Measurements from ENCODE around the gene TMEM8B.

The TMEM8B gene

DNA sequence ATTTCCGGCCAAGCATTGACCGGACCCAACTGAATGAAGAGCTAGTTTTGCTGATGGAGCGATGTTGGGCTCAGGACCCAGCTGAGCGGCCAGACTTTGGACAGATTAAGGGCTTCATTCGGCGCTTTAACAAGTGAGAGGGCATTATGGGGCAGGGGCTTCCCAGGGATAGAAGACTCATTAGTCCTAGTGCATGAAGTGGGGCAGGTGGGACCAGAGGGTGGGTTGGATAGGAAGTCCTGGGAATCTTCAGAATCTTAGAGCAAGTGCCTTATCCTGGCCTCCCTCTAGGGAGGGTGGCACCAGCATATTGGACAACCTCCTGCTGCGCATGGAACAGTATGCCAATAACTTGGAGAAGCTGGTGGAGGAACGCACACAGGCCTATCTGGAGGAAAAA, 22.9 kb upstream of the TMEM8B start:
- Histone ChIP-seq H3F3A (ENCODE audit: control insufficient read depth, insufficient read depth) (no peaks in the 10 kb centered on the region), H3K79me2 (ENCODE audit: control insufficient read depth, low read length) (no peaks in the 10 kb centered on the region), H3K4me2 (ENCODE audit: low read length) (no peak overlapping the region), H3K27me3 (ENCODE audit: control insufficient read depth, low read length) (no peaks in the 10 kb centered on the region), H4K20me1 (ENCODE audit: control insufficient read depth, insufficient read depth, low read depth, low read length) (no peaks in the 10 kb centered on the region), H3K9me3 (ENCODE audit: control insufficient read depth, insufficient read depth, low read length) (no peaks in the 10 kb centered on the region), H3K4me3 (ENCODE audit: low read length) (no peak overlapping the region), H3K36me3 (ENCODE audit: control insufficient read depth, low read length) (no peaks in the 10 kb centered on the region), H3K9me2 (replicated peaks; ENCODE audit: control insufficient read depth, low read length) (no peaks in the 10 kb centered on the region), H3K27ac (ENCODE audit: low read depth, low read length) (no peak overlapping the region), H3K4me1 (ENCODE audit: control insufficient read depth, low read length) (peaks cover under 1% of the 10 kb centered on the region; the same call in 1 of the 2 replicates)
- TF ChIP-seq EZH2phosphoT487 (IDR thresholded peaks at IDR 0.05; ENCODE audit: borderline replicate concordance, low read length) (no peak), CTCF (IDR thresholded peaks at IDR 0.05; ENCODE audit: low read depth, low read length, poor library complexity, severe bottlenecking) (no peak)

DNA sequence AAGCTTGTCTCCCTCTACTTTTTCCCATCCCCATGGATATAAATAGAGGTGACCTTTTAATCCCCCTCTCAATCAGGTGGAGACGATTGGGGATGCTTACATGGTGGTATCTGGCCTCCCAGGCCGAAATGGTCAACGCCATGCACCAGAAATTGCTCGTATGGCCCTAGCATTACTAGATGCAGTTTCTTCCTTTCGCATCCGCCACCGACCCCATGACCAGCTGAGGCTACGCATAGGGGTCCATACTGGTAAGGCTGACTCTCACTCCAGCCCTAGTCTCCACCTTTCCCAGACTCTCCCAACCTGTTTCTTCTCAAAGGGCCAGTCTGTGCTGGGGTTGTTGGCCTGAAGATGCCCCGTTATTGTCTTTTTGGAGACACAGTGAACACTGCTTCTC, 20.6 kb upstream of the TMEM8B start:
- Histone ChIP-seq H3K36me3 (ENCODE audit: control insufficient read depth, low read length) (peaks cover 8% of the 10 kb centered on the region), H3K4me3 (ENCODE audit: low read length) (no peak overlapping the region), H4K20me1 (ENCODE audit: control insufficient read depth, insufficient read depth, low read depth, low read length) (no peaks in the 10 kb centered on the region), H3K9me3 (ENCODE audit: control insufficient read depth, insufficient read depth, low read length) (no peaks in the 10 kb centered on the region), H3F3A (ENCODE audit: control insufficient read depth, insufficient read depth) (no peaks in the 10 kb centered on the region), H3K27ac (ENCODE audit: low read depth, low read length) (no peak overlapping the region), H3K9me2 (replicated peaks; ENCODE audit: control insufficient read depth, low read length) (no peaks in the 10 kb centered on the region), H3K4me2 (ENCODE audit: low read length) (no peak overlapping the region), H3K79me2 (ENCODE audit: control insufficient read depth, low read length) (peaks cover under 1% of the 10 kb centered on the region; the same call in 1 of the 2 replicates), H3K4me1 (ENCODE audit: control insufficient read depth, low read length) (peaks cover 22% of the 10 kb centered on the region), H3K27me3 (ENCODE audit: control insufficient read depth, low read length) (no peaks in the 10 kb centered on the region)
- no peak for TF ChIP-seq EZH2phosphoT487 (IDR thresholded peaks at IDR 0.05; ENCODE audit: borderline replicate concordance, low read length)
- TF ChIP-seq CTCF (IDR thresholded peaks at IDR 0.05; ENCODE audit: low read depth, low read length, poor library complexity, severe bottlenecking), result no peak

DNA sequence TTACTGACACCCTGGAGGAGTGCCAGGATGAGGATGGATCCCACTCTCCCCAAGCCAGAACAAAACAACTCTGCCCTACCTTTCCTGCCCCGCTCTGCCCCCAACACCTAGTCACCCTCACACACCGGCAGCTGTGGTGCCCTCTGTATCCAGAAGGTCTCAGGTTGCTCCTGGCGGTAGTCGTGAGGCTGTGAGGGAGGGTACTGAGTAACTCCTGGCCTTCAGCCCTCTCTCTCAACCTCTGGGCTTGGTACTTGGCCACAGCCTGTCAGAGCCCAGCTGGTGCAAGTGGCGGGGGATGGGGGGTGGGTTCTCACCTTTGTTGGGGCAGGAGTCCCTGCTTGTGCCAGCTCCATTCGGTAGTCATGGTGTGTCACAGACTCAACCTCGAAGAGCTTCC, 18.9 kb upstream of the TMEM8B start:
- Histone ChIP-seq H4K20me1 (ENCODE audit: control insufficient read depth, insufficient read depth, low read depth, low read length) (no peaks in the 10 kb centered on the region), H3K79me2 (ENCODE audit: control insufficient read depth, low read length) (peaks cover 13% of the 10 kb centered on the region), H3K4me1 (ENCODE audit: control insufficient read depth, low read length) (peaks cover 32% of the 10 kb centered on the region), H3K27me3 (ENCODE audit: control insufficient read depth, low read length) (no peaks in the 10 kb centered on the region), H3K9me2 (replicated peaks; ENCODE audit: control insufficient read depth, low read length) (no peaks in the 10 kb centered on the region), H3K36me3 (ENCODE audit: control insufficient read depth, low read length) (peaks cover 12% of the 10 kb centered on the region), H3K4me3 (ENCODE audit: low read length) (no peak overlapping the region), H3K9me3 (ENCODE audit: control insufficient read depth, insufficient read depth, low read length) (no peaks in the 10 kb centered on the region), H3K4me2 (ENCODE audit: low read length) (no peak overlapping the region), H3K27ac (ENCODE audit: low read depth, low read length) (no peak overlapping the region), H3F3A (ENCODE audit: control insufficient read depth, insufficient read depth) (peaks cover 4% of the 10 kb centered on the region)
- TF ChIP-seq CTCF (IDR thresholded peaks at IDR 0.05; ENCODE audit: low read depth, low read length, poor library complexity, severe bottlenecking) (no peak), EZH2phosphoT487 (IDR thresholded peaks at IDR 0.05; ENCODE audit: borderline replicate concordance, low read length) (no peak)

Data from DOHH2 (cell line).